HepG2 (cell line): ENCODE measurements around the gene HPCAL1. TPM values are rescaled to one million over a fixed set of nuclear protein-coding genes. Genes with fewer than 3 reads are reported as not detected.

Experiments used
- AKNA ChIP-seq: sonication (generic); formaldehyde crosslinking; IDR thresholded peaks from 2 replicates; pipeline ENCODE4 v1.4.0; 2020; ENCODE audit warnings: missing genetic modification reagents, borderline replicate concordance
- CHD4 ChIP-seq: fragments of 200-600 bp; sonication (generic); IDR thresholded peaks from 2 replicates; pipeline ENCODE4 v1.7.0; 2017; ENCODE audit warnings: mild to moderate bottlenecking, low read length, borderline replicate concordance
- DMAP1 ChIP-seq: IDR thresholded peaks from 2 replicates; pipeline ENCODE4 v1.6.1; 2016
- FOSL2 ChIP-seq: sonication (generic); formaldehyde crosslinking; IDR thresholded peaks from 2 replicates; pipeline ENCODE4 v1.4.0; 2020; ENCODE audit warnings: missing genetic modification reagents
- HOXA9 ChIP-seq: sonication (generic); formaldehyde crosslinking; IDR thresholded peaks from 2 replicates; pipeline ENCODE4 v1.8.1; 2022; ENCODE audit warnings: missing genetic modification reagents, mild to moderate bottlenecking, moderate library complexity, borderline replicate concordance
- IRF2 ChIP-seq: IDR thresholded peaks from 2 replicates; pipeline ENCODE4 v1.6.1; 2018; ENCODE audit warnings: missing genetic modification reagents, missing compliant biosample characterization
- KDM5A ChIP-seq: fragments of 200-600 bp; sonication (generic); IDR thresholded peaks from 2 replicates; pipeline ENCODE4 v1.7.0; 2018; ENCODE audit warnings: antibody characterized with exemption, mild to moderate bottlenecking, low read length, borderline replicate concordance
- MTA3 ChIP-seq: sonication (generic); formaldehyde crosslinking; IDR thresholded peaks from 2 replicates; pipeline ENCODE4 v1.4.0; 2020; ENCODE audit warnings: missing genetic modification reagents
- NFIC ChIP-seq: IDR thresholded peaks from 2 replicates; pipeline ENCODE4 v1.6.1; 2012; ENCODE audit warnings: mild to moderate bottlenecking, low read length, inconsistent platforms
- WIZ ChIP-seq: sonication (generic); formaldehyde crosslinking; IDR thresholded peaks from 2 replicates; pipeline ENCODE4 v1.5.1; 2020; ENCODE audit warnings: mild to moderate bottlenecking, missing genetic modification reagents
- ZNF225 ChIP-seq: sonication (generic); formaldehyde crosslinking; IDR thresholded peaks from 2 replicates; pipeline ENCODE4 v1.4.0; 2020; ENCODE audit warnings: mild to moderate bottlenecking, missing genetic modification reagents
- ZNF281 ChIP-seq: sonication (generic); formaldehyde crosslinking; IDR thresholded peaks from 2 replicates; pipeline ENCODE4 v1.4.0; 2020; ENCODE audit warnings: missing genetic modification reagents, borderline replicate concordance
- ZNF326 ChIP-seq: sonication (generic); formaldehyde crosslinking; IDR thresholded peaks from 2 replicates; pipeline ENCODE4 v1.4.0; 2020; ENCODE audit warnings: missing genetic modification reagents, borderline replicate concordance
- ZNF468 ChIP-seq: sonication (generic); formaldehyde crosslinking; IDR thresholded peaks from 2 replicates; pipeline ENCODE4 v1.8.0; 2022; ENCODE audit warnings: mild to moderate bottlenecking, moderate library complexity, missing genetic modification reagents
- ZNF646 ChIP-seq: sonication (generic); formaldehyde crosslinking; IDR thresholded peaks from 2 replicates; pipeline ENCODE4 v1.9.0; 2021; ENCODE audit warnings: mild to moderate bottlenecking, missing genetic modification reagents
- polyA plus RNA-seq, 8 experiments: library from polyadenylated mRNA; depleted of rRNA in 3 of 8; stranded (reverse) in 7 of 8; unstranded in 1 of 8; fragments of >200 nt; fragmentation: Illumina TruSeq in 4 of 8; extraction: Trizol in 4 of 8; gene quantifications; 2 replicates each; pipeline versions ENCODE4 v1.2.1 to v1.2.3, GENCODE V29; 2011 to 2016; ENCODE audit warnings: low read depth in 4 of 8, missing spikeins in 1 of 8, mixed read lengths in 1 of 8; ENCODE audit not compliant: insufficient read depth in 1 of 8
- total RNA-seq, 5 experiments: library from RNA; depleted of rRNA; stranded (reverse); fragments of >200 nt; fragmentation: Illumina TruSeq; extraction: Trizol; gene quantifications; 2 replicates each; pipeline ENCODE4 v1.2.3, GENCODE V29; 2016; ENCODE audit warnings: low read depth in 1 of 5

Gene HPCAL1
- total and polyA plus RNA-seq, 2 of the 13 experiments (the other 11 are each of a cell fraction or from before 2014, with no cell fraction given) = 29.5 to 29.9 TPM

GRCh38 chr2:10278029-10278762, 24.5 kb upstream of the HPCAL1 start (continued):
- peak; percentile 73; the same call in 1 of the 2 replicates for TF ChIP-seq CHD4
- peak; percentile 49; the same call in 1 of the 2 replicates for TF ChIP-seq ZNF281 (CRISPR knock-in tag)
- no peak; the same call in 1 of the 2 replicates for TF ChIP-seq WIZ (CRISPR knock-in tag)
- no peak for TF ChIP-seq KDM5A
- no peak for TF ChIP-seq AKNA (CRISPR knock-in tag)
- TF ChIP-seq ZNF646 (CRISPR knock-in tag) = no peak
- TF ChIP-seq FOSL2 (CRISPR knock-in tag) = peak; percentile 42; the same call in 1 of the 2 replicates
- TF ChIP-seq MTA3 (CRISPR knock-in tag) = no peak
- TF ChIP-seq ZNF326 (CRISPR knock-in tag) = no peak
- TF ChIP-seq IRF2 (CRISPR knock-in tag) = peak; percentile 51; the same call in 1 of the 2 replicates
- peak; percentile 65; the same call in 1 of the 2 replicates for TF ChIP-seq DMAP1
- peak; percentile 82; the same call in 1 of the 2 replicates for TF ChIP-seq ZNF468
- no peak; the same call in 1 of the 2 replicates for TF ChIP-seq ZNF225
- 0 out of 2 replicates have a peak, but pooled peaks have one; percentile 52 for TF ChIP-seq NFIC
- TF ChIP-seq HOXA9 (CRISPR knock-in tag) = no peak
